OCI-LY3 (cell line): ENCODE results near the gene CPT1B.

Experiments used
- H2AFZ ChIP-seq: fragments of 200-600, 300-600 bp; shearing (Covaris generic); 2 replicates; pipeline ENCODE4 v1.6.0; 2014; ENCODE audit warnings: antibody characterized with exemption, low read depth, low read length
- H3K27ac ChIP-seq: fragments of 200-600, 300-600 bp; sonication (generic); 2 replicates; pipeline ENCODE4 v1.5.1; 2014; ENCODE audit warnings: mild to moderate bottlenecking, low read length, moderate library complexity, mixed read lengths
- H3K27me3 ChIP-seq: fragments of 200-600, 300-600 bp; sonication (generic); 2 replicates; pipeline ENCODE4 v1.6.1; 2014; ENCODE audit warnings: low read depth, low read length, mixed read lengths
- H3K36me3 ChIP-seq: fragments of 200-600, 300-600 bp; sonication (generic); replicated peaks from 2 replicates; pipeline ENCODE3; 2014; ENCODE audit warnings: low read depth, low read length, mixed read lengths
- H3K4me1 ChIP-seq: fragments of 300-600, 200-600 bp; sonication (generic); 2 replicates; pipeline ENCODE4 v1.6.1; 2014; ENCODE audit warnings: low read length, mixed read lengths
- H3K4me2 ChIP-seq: fragments of 200-600, 300-600 bp; sonication (generic); 2 replicates; pipeline ENCODE4 v1.6.1; 2014; ENCODE audit warnings: low read length, mixed read lengths
- H3K4me3 ChIP-seq: fragments of 300-600, 200-600 bp; sonication (generic); 2 replicates; pipeline ENCODE4 v1.5.1; 2014; ENCODE audit warnings: antibody characterized with exemption, mild to moderate bottlenecking, low read length, moderate library complexity
- H3K79me2 ChIP-seq: fragments of 300-600, 200-600 bp; shearing (Covaris generic); 2 replicates; pipeline ENCODE4 v1.6.1; 2014; ENCODE audit warnings: mild to moderate bottlenecking, low read length, mixed read lengths
- H3K9ac ChIP-seq: fragments of 300-600, 200-600 bp; shearing (Covaris generic); 2 replicates; pipeline ENCODE4 v1.6.0; 2014; ENCODE audit warnings: mild to moderate bottlenecking, low read length, moderate library complexity
- H3K9me3 ChIP-seq: fragments of 200-600, 300-600 bp; shearing (Covaris generic); 2 replicates; pipeline ENCODE4 v1.6.1; 2014; ENCODE audit warnings: low read length, mixed read lengths; ENCODE audit not compliant: insufficient read depth
- H4K20me1 ChIP-seq: fragments of 200-600, 300-600 bp; sonication (generic); 2 replicates; pipeline ENCODE4 v1.6.1; 2016; ENCODE audit warnings: low read length, mixed read lengths; ENCODE audit not compliant: insufficient read depth
- CTCF ChIP-seq: fragments of 200-600, 300-600 bp; sonication (generic); IDR thresholded peaks from 2 replicates; pipeline ENCODE4 v1.5.1; 2014; ENCODE audit warnings: antibody characterized with exemption, low read length, low read depth
- EZH2phosphoT487 ChIP-seq: fragments of 200-600 bp; shearing (Covaris generic); IDR thresholded peaks from 2 replicates; pipeline ENCODE4 v1.6.1; 2018; ENCODE audit warnings: antibody characterized with exemption, mixed run types, low read depth

The CPT1B gene

GRCh38 chr22:50530877-50531545, 47.2 kb downstream of the CPT1B start:
- peak overlapping the region; percentile 98 for H3K4me3 ChIP-seq
- no peak overlapping the region for H2AFZ ChIP-seq
- no peak for TF ChIP-seq EZH2phosphoT487
- TF ChIP-seq CTCF: no peak
- H3K9me3 ChIP-seq: no peaks in the 10 kb centered on the region
- H3K27ac ChIP-seq: peak overlapping the region; percentile 80
- no peaks in the 10 kb centered on the region for H4K20me1 ChIP-seq
- H3K36me3 ChIP-seq: no peaks in the 10 kb centered on the region
- no peaks in the 10 kb centered on the region for H3K27me3 ChIP-seq
- peak overlapping the region; percentile 95 for H3K4me2 ChIP-seq
- H3K4me1 ChIP-seq: peaks cover 43% of the 10 kb centered on the region
- H3K9ac ChIP-seq: peak overlapping the region; percentile 99
- 0 out of 2 replicates have a peak, but pooled peaks cover 4% of the 10 kb centered on the region for H3K79me2 ChIP-seq

GRCh38 chr22:50530580-50530876, 47.7 kb downstream of the CPT1B start:
- Histone ChIP-seq H4K20me1 (no peaks in the 10 kb centered on the region), H3K27ac (peak overlapping the region; percentile 80), H3K4me1 (peaks cover 39% of the 10 kb centered on the region), H3K4me2 (peak overlapping the region; percentile 95), H3K79me2 (0 out of 2 replicates have a peak, but pooled peaks cover 4% of the 10 kb centered on the region), H3K9me3 (no peaks in the 10 kb centered on the region), H3K4me3 (peak overlapping the region; percentile 98), H3K36me3 (no peaks in the 10 kb centered on the region), H3K9ac (peak overlapping the region; percentile 99), H2AFZ (no peak overlapping the region), H3K27me3 (no peaks in the 10 kb centered on the region)
- no peak for TF ChIP-seq CTCF
- no peak for TF ChIP-seq EZH2phosphoT487

GRCh38 chr22:50529897-50530579, 48.2 kb downstream of the CPT1B start, which contains the start of gene TYMP:
TSS of gene TYMP (minus strand) at chr22:50530012. CDS start at chr22:50529709, 303 bp downstream.
- Histone ChIP-seq H3K4me3 (peak within 1 kb of the TSS; percentile 98), H3K36me3 (no peaks in the 10 kb centered on the region), H4K20me1 (no peaks in the 10 kb centered on the region), H3K79me2 (peaks cover 7% of the 10 kb centered on the region), H3K4me1 (peaks cover 34% of the 10 kb centered on the region), H3K9ac (peak within 1 kb of the TSS; percentile 99), H3K4me2 (peak within 1 kb of the TSS; percentile 95), H3K27ac (peak within 1 kb of the TSS; percentile 80), H2AFZ (no peak within 1 kb of the TSS), H3K27me3 (no peaks in the 10 kb centered on the region), H3K9me3 (no peaks in the 10 kb centered on the region)
- TF ChIP-seq EZH2phosphoT487: no peak
- TF ChIP-seq CTCF: no peak

- peaks cover 2% of the 10 kb centered on the region for H3K36me3 ChIP-seq
- H3K79me2 ChIP-seq: peaks cover 13% of the 10 kb centered on the region
- peaks cover 32% of the 10 kb centered on the region for H3K4me1 ChIP-seq
- no peak overlapping the region for H2AFZ ChIP-seq
- no peak overlapping the region for H3K9ac ChIP-seq
- H3K4me2 ChIP-seq: peak overlapping the region; percentile 36
- no peaks in the 10 kb centered on the region for H3K9me3 ChIP-seq
- no peak for TF ChIP-seq EZH2phosphoT487
- no peak for TF ChIP-seq CTCF
- no peaks in the 10 kb centered on the region for H3K27me3 ChIP-seq
- peaks cover 5% of the 10 kb centered on the region; the same call in 1 of the 2 replicates for H4K20me1 ChIP-seq
- no peak overlapping the region for H3K27ac ChIP-seq
- H3K4me3 ChIP-seq: 0 out of 2 replicates have a peak overlapping the region, but pooled peaks have one; percentile 23
Measured at GRCh38 chr22:50529416-50529896, 48.8 kb downstream of the CPT1B start.
